Choroid plexus epithelial cell (primary cell): ENCODE data around the gene CIDEC.

ENCODE experiments used
- DNase-seq: peaks from one replicate; pipeline ENCODE4 v3.0.0-alpha.2; 2010; ENCODE audit warnings: low read depth
- H3K4me3 ChIP-seq: 2 replicates; pipeline ENCODE4 v1.5.1; 2011; ENCODE audit warnings: low read depth, mild to moderate bottlenecking, control low read depth, low read length, moderate library complexity
- TF ChIP-seq, protein P1 (sequence below): conservative IDR thresholded peaks from 2 replicates; pipeline ENCODE4 v1.5.1; 2011; ENCODE audit warnings: low read depth, mild to moderate bottlenecking, control low read depth, inconsistent platforms, low read length, moderate library complexity

The CIDEC gene, protein sequence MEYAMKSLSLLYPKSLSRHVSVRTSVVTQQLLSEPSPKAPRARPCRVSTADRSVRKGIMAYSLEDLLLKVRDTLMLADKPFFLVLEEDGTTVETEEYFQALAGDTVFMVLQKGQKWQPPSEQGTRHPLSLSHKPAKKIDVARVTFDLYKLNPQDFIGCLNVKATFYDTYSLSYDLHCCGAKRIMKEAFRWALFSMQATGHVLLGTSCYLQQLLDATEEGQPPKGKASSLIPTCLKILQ

DNA sequence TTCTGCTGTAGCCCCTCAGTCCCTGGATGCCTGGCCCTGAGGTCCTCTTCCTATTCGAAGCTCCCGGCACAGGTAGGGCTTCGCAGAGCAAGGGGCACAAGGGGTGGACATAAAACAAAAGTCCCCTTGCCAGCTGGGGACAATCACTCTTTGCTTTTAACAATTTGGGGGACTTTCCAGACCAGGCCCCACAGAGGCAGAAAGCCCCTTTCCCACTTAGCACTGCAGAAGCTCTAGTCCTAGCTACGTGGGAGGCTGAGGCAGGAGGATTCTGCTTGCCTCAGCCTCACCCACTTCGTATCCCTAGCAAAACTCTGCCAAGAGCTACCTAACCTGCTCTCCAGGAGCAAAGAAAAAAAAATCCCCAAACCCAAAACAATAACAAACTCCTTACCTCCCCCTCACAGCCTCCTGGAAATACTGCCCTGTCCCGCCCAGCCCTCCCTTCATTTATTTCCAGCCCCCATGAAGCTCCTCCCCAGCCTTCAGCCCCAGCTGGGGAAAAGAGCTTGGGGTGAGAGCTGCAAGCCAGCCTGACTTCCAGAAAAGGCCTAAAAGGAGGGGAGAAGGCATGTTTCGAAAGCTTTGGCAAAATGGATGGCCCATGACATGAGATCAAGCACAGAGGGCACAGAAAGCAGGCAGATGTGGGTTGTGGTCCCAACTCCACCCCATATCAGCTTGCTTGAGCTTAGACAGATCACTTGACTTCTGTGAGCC, at the start of gene CIDEC:
Gene CIDEC (minus strand): TSS at position 424 of the 720 bp plus-strand sequence. CDS start 1,767 bp downstream, outside the sequence.
- TF ChIP-seq, protein P1, sequence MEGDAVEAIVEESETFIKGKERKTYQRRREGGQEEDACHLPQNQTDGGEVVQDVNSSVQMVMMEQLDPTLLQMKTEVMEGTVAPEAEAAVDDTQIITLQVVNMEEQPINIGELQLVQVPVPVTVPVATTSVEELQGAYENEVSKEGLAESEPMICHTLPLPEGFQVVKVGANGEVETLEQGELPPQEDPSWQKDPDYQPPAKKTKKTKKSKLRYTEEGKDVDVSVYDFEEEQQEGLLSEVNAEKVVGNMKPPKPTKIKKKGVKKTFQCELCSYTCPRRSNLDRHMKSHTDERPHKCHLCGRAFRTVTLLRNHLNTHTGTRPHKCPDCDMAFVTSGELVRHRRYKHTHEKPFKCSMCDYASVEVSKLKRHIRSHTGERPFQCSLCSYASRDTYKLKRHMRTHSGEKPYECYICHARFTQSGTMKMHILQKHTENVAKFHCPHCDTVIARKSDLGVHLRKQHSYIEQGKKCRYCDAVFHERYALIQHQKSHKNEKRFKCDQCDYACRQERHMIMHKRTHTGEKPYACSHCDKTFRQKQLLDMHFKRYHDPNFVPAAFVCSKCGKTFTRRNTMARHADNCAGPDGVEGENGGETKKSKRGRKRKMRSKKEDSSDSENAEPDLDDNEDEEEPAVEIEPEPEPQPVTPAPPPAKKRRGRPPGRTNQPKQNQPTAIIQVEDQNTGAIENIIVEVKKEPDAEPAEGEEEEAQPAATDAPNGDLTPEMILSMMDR = no peak
- H3K4me3 ChIP-seq = no peak within 1 kb of the TSS
- no peak for DNase-seq

DNA sequence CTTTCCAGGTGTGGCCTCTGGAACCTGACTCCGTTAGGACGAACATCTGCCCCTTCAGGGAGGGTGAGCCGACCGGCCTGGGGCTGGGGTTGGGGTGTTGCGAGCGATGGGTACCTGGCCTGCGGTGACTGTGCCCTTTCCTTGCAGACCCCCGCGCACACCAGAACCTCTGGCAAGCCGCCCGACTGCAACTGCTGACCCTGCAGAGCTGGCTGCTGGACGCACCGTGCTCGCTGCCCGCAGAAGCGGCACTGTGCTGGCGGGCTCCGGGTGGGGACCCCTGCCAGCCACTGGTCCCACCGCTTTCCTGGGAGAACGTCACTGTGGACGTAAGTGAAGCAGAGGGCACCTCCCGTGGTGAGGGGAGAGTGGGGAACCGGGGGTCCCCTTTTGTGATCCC, 48.1 kb upstream of the CIDEC start:
- no peak overlapping the region for H3K4me3 ChIP-seq
- TF ChIP-seq, protein P1 = no peak

DNA sequence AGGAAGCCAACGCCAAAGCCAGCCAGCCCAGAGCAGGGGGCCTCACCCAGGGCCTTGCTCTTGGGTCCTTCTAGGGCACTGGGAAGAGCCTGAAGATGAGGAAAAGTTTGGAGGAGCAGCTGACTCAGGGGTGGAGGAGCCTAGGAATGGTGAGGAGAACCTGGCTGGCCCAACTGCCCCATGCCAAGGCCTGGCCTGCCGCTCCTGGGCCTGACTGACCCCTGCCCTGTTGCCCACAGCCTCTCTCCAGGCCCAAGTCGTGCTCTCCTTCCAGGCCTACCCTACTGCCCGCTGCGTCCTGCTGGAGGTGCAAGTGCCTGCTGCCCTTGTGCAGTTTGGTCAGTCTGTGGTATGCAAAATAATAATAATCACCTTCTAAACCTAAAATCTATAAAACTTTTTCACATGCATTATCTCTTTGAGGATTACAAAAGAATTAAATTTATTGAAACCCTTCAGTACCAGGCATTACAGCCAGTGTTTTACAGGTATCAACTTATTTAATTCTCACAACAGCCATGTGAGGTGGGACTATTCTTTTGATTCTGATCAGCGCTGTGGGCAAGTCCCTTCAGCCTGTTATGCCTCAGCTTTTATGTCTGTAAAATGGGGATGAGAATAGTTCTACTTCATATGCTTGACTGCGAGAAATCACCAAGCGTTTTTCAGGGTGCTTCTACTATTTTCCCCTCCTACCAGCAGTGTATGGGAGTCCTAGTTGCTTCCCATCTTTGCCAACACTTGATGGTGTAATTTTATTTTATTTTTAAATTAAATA, 38.4 kb upstream of the CIDEC start:
- TF ChIP-seq, protein P1 = no peak
- DNase-seq = no peak
- H3K4me3 ChIP-seq = no peak overlapping the region

More for the DNA sequence above, 48.1 kb upstream of the CIDEC start:
- no peak for DNase-seq

DNA sequence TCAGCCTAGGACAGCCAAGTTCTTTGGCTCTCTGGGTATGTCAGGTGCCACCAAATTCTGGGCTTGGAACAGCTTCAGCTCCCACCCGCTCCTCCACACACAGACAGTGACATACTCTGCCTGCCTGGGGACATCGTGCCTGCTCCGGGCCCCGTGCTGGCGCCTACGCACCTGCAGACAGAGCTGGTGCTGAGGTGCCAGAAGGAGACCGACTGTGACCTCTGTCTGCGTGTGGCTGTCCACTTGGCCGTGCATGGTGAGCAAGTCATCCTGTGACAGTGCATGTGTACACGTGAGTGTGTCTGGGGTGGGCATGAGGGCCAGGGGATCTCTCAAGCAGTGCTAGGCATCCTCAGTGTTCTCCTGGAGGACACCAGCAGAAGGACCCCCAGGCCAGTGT, 37.8 kb upstream of the CIDEC start:
- TF ChIP-seq, protein P1 = no peak
- no peak overlapping the region for H3K4me3 ChIP-seq
- DNase-seq = no peak

DNA sequence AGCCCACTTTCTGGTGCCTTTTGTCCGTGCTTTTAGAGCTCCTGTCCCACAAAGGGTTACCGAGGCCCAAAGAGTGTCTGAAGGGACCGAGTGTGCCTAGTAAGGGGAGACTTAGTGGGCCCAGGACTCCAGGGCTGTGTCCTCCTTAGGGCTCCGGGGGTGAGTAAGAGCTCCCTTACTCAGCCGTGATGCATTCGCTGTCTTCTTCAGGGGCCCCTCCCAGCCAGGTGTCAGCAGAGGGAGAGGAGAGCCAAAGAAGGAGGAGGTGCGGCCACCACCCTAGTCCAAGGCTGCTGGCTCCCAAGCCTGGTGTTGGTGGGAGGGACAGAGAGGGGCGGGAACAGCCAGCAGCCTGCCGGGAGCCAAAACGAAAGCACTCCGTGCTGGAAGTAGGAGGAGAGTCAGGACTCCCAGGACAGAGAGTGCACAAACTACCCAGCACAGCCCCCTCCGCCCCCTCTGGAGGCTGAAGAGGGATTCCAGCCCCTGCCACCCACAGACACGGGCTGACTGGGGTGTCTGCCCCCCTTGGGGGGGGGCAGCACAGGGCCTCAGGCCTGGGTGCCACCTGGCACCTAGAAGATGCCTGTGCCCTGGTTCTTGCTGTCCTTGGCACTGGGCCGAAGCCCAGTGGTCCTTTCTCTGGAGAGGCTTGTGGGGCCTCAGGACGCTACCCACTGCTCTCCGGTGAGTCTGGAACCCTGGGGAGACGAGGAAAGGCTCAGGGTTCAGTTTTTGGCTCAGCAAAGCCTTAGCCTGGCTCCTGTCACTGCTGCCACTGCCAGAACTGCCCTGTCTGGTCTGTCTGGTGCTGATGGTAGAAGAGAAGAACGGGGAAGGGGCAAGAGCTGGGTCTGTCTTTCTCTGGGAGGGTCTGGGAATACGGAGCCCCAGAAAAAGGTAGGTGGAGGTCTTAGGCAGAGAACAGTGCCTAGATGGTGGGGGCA, 37.0 kb upstream of the CIDEC start, which contains the start of gene IL17RC:
Gene IL17RC (plus strand): TSS at position 365 of the 947 bp plus-strand sequence. CDS start 218 bp downstream, at position 583.
- peak within 1 kb of the TSS; percentile 60 for H3K4me3 ChIP-seq
- peak; percentile 90 for DNase-seq
- TF ChIP-seq, protein P1 = no peak

DNA sequence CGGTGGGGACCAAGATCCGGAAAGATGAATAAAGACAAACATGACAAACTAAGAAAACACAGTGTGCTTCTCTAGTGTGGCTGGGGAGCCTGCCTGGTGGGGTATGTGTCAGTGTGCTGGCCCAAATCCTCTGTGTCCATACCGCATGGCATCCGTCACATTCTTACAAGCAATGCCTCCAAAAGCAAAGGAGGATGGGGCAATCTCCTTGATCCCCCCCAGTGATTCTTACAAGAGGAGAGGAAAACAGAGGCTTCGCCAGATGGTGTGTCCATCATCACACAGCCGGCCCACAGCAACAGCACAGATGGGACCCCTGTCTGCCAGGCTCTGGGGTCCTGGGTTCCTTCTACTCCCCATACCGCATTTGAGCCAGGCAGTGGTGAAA, 36.3 kb upstream of the CIDEC start:
- DNase-seq = peak; percentile 53
- TF ChIP-seq, protein P1 = no peak
- H3K4me3 ChIP-seq = peak overlapping the region; percentile 56
